ENCODE data around the gene NSG1. TPM values are rescaled to one million over a fixed set of nuclear protein-coding genes. Genes with fewer than 3 reads are reported as not detected.

Gene NSG1
- total RNA-seq, 4 donors from 2014 or later, result 0.42 to 5.1 (median 2.7) TPM

DNA sequence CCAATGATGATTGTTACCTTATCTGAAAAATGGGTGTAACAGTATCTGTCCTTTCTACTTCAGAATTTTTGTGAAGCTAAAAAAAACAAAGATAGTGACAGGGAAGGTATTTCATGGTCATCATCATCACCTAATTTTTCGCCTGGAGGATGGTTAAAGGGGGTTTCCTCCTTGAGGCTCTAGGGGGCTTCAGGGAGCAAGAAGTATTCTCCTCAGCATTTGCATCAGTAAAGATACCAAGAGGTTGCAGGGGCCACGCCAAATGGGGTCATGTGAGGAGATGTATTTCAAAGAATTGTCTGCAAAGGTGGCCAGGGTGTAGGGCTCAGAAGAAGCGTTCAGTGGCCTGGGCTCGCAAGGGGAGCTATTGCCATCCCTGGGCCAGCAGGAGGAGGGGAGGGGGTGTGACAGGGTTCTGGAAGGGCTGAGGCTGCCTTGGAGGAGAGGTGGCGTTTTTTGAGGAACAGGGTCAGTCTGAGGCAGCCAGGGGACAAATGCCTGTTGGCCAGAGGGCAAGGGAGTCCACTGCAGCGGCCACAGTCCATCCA is 7.3 kb upstream of the NSG1 start:
- DNase-seq (ENCODE audit: extremely low spot score), result no peak
- H3K27me3 ChIP-seq, result peaks cover 0 to 47% (median 0%) of the 10 kb centered on the region in 4 donors
- no peak overlapping the region for H3K4me3 ChIP-seq
- intact Hi-C loops (cut with DNase I), result no loop called here
- H3K4me1 ChIP-seq, result no peaks in the 10 kb centered on the region
- peaks cover 0 to 5% (median 2%) of the 10 kb centered on the region in 4 donors for H3K9me3 ChIP-seq
- H3K27ac ChIP-seq (replicated peaks in 1 of 4), result no peak overlapping the region
- no peak for TF ChIP-seq POLR2A (IDR thresholded peaks at IDR 0.05; ENCODE audit: low read depth)
- no peak for TF ChIP-seq EP300 (IDR thresholded peaks at IDR 0.05)
- TF ChIP-seq, protein P1, sequence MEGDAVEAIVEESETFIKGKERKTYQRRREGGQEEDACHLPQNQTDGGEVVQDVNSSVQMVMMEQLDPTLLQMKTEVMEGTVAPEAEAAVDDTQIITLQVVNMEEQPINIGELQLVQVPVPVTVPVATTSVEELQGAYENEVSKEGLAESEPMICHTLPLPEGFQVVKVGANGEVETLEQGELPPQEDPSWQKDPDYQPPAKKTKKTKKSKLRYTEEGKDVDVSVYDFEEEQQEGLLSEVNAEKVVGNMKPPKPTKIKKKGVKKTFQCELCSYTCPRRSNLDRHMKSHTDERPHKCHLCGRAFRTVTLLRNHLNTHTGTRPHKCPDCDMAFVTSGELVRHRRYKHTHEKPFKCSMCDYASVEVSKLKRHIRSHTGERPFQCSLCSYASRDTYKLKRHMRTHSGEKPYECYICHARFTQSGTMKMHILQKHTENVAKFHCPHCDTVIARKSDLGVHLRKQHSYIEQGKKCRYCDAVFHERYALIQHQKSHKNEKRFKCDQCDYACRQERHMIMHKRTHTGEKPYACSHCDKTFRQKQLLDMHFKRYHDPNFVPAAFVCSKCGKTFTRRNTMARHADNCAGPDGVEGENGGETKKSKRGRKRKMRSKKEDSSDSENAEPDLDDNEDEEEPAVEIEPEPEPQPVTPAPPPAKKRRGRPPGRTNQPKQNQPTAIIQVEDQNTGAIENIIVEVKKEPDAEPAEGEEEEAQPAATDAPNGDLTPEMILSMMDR (IDR thresholded peaks at IDR 0.05), result no peak
- TF ChIP-seq POLR2AphosphoS5 (IDR thresholded peaks at IDR 0.05), result no peak
- WGBS, result 53% methylated on average over 6 of the region's 6 CpGs
- H3K36me3 ChIP-seq, result no peaks in the 10 kb centered on the region

DNA sequence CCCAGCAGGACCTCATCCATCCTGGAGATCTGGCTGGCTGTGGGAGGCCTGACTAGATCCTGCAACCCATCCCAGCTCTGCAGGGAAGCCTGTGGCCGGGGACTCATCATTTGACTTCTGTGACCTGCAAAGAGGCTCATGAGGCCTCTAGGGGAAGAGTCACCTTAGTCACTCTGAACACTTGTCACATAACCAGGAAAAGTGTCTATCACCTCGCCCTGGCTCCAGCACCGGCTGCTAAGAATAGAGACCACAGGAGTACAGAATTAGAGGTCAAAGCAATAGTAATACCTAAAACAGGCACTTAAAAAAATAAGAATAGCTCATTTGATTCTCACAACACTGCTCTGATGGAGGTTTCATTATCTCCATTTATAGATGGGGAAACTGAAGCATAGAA is 3.8 kb upstream of the NSG1 start:
- intact Hi-C loops (cut with DNase I), result no loop called here
- Histone ChIP-seq H3K9me3 (no peaks in the 10 kb centered on the region), H3K27ac (replicated peaks in 1 of 4) (no peak overlapping the region), H3K4me1 (peaks cover 20 to 28% (median 26%) of the 10 kb centered on the region in 4 donors), H3K4me3 (no peak overlapping the region), H3K36me3 (no peaks in the 10 kb centered on the region), H3K27me3 (peaks cover 0 to 70% (median 27%) of the 10 kb centered on the region in 4 donors)
- WGBS, result 82% methylated on average over 3 of the region's 3 CpGs
- no peak for TF ChIP-seq POLR2AphosphoS5 (IDR thresholded peaks at IDR 0.05)
- TF ChIP-seq EP300 (IDR thresholded peaks at IDR 0.05), result no peak
- TF ChIP-seq POLR2A (IDR thresholded peaks at IDR 0.05; ENCODE audit: low read depth), result no peak
- TF ChIP-seq, protein P1 (IDR thresholded peaks at IDR 0.05), result no peak
- DNase-seq (ENCODE audit: extremely low spot score), result no peak

DNA sequence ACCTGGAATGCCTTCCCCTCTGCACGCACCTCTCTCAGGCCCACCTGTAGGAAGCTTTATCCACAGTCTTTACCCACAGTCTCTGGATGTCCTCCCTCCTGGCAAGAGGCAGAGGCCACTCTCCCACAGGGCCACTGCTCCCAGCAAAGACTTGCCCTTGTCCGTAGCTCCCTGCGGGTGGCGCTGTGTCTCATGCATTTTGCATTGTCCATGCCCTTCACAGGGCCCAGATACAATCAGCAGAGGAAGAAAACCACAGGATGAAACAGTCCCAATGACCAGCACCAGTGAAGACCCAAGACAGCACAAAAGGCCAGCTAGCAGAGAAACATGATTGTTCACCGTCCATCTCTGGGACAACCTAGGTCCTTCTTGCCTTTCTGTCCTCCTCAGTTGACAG is 2.1 kb upstream of the NSG1 start:
- no peak for DNase-seq (ENCODE audit: extremely low spot score)
- Histone ChIP-seq H3K27me3 (peaks cover 0 to 84% (median 28%) of the 10 kb centered on the region in 4 donors), H3K4me3 (no peak overlapping the region), H3K9me3 (no peaks in the 10 kb centered on the region), H3K27ac (replicated peaks in 1 of 4) (no peak overlapping the region), H3K36me3 (no peaks in the 10 kb centered on the region), H3K4me1 (peaks cover 20 to 33% (median 32%) of the 10 kb centered on the region in 4 donors)
- no peak for TF ChIP-seq POLR2A (IDR thresholded peaks at IDR 0.05; ENCODE audit: low read depth)
- intact Hi-C loops (cut with DNase I), result no loop called here
- 49% methylated on average over 5 of the region's 5 CpGs for WGBS

DNA sequence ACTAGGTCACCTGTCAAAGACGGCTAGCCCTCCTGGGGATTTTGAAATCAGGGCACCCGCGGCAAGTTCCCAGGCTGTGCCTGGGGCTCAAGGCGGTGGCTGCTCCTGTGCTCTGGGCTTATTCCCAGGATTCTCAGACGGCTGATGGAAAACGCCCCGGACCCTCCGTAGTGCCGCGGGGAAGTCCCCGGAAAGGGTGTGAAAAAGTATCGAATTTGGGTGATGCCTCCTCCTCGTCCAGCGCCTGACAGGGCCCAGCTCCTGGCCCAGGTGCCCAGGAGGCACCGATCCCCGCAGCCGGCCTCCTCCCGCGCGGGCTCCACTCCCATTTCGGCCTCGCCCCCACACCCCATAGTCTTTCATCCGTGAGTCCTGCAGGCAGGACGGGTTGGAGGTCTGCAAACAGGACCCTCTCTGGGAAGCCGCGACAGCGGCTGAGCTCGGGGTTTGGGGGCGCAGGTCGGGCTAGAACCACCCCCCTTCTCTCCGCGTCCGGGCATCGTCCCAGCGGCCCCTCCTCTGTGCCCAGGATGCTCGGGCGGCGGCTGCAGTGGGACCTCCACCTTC is 1.1 kb upstream of the NSG1 start:
- H3K9me3 ChIP-seq, result no peaks in the 10 kb centered on the region
- peaks cover 0 to 84% (median 28%) of the 10 kb centered on the region in 4 donors for H3K27me3 ChIP-seq
- 0% methylated on average over 5 of the region's 38 CpGs for WGBS
- no peaks in the 10 kb centered on the region for H3K36me3 ChIP-seq
- DNase-seq (ENCODE audit: extremely low spot score), result no peak
- intact Hi-C loops (cut with DNase I), result no loop called here
- H3K27ac ChIP-seq (replicated peaks in 1 of 4), result no peak overlapping the region
- H3K4me1 ChIP-seq, result peaks cover 20 to 33% (median 32%) of the 10 kb centered on the region in 4 donors
- peak overlapping the region in 3 of 4 donors; percentile 47 to 53 (median 50) for H3K4me3 ChIP-seq
- no peak for TF ChIP-seq EP300 (IDR thresholded peaks at IDR 0.05)
- TF ChIP-seq, protein P1 (IDR thresholded peaks at IDR 0.05), result no peak
- no peak for TF ChIP-seq POLR2A (IDR thresholded peaks at IDR 0.05; ENCODE audit: low read depth)
- no peak for TF ChIP-seq POLR2AphosphoS5 (IDR thresholded peaks at IDR 0.05)

DNA sequence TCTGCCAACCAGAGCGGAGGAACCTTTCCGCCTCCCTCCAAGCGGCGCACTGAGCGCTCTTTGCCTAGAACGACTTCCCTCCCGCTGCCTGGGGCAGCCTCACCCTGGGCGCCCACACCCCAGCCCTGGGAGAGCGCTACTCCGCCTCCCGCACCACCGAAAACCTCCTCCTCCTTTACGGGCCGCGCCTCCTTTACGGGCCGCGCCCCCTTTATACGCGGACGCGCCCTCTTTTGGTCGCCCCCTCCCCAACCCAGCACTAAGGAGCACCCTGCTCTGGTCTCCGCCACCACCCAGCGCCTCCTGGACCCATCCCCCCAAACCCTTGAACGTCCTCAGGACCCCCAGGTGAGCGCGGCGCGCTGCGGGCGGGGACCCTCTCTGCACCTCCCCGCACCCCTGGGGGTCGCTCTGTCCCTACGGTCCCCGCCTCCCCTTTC is 586 bp upstream of the NSG1 start:
- no CpG with 5 or more reads among the region's 36 CpGs for WGBS
- no peak overlapping the region for H3K27ac ChIP-seq (replicated peaks in 1 of 4)
- H3K4me3 ChIP-seq, result peak overlapping the region; percentile 46 to 53 (median 48)
- no peak for DNase-seq (ENCODE audit: extremely low spot score)
- H3K27me3 ChIP-seq, result peaks cover 0 to 83% (median 28%) of the 10 kb centered on the region in 4 donors
- H3K4me1 ChIP-seq, result peaks cover 20 to 33% (median 32%) of the 10 kb centered on the region in 4 donors
- no peaks in the 10 kb centered on the region for H3K36me3 ChIP-seq
- intact Hi-C loops (cut with DNase I), result no loop called here
- no peaks in the 10 kb centered on the region for H3K9me3 ChIP-seq
- TF ChIP-seq, protein P1 (IDR thresholded peaks at IDR 0.05), result no peak
- TF ChIP-seq POLR2AphosphoS5 (IDR thresholded peaks at IDR 0.05) (no peak), POLR2A (IDR thresholded peaks at IDR 0.05; ENCODE audit: low read depth) (no peak), EP300 (IDR thresholded peaks at IDR 0.05) (no peak)
